ENCODE data around the gene PCBP4.

Gene PCBP4

GRCh38 chr3:51970606-51971300, 3.5 kb upstream of the PCBP4 start:
- DNase-seq = no peak

DNA sequence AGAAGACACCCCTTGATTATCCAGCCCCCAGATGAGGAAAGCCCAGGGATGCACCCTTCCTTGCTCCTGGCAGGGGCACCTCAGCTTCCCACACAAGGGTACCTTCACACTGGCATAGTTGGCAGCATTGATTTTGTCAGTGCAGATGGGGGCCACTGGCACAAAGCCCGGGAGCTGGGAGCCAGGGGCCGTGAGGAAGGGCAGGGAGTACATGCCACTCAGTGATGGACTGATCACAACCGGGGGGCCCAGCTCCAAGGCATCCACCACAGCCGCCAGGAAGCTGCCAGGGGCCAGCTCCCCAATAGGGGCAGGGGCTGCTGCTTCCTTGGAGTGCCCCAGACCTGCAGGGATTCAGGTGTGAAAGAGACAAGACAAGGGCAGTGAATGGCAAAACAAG, 2.6 kb upstream of the PCBP4 start:
- no peak for DNase-seq

DNA sequence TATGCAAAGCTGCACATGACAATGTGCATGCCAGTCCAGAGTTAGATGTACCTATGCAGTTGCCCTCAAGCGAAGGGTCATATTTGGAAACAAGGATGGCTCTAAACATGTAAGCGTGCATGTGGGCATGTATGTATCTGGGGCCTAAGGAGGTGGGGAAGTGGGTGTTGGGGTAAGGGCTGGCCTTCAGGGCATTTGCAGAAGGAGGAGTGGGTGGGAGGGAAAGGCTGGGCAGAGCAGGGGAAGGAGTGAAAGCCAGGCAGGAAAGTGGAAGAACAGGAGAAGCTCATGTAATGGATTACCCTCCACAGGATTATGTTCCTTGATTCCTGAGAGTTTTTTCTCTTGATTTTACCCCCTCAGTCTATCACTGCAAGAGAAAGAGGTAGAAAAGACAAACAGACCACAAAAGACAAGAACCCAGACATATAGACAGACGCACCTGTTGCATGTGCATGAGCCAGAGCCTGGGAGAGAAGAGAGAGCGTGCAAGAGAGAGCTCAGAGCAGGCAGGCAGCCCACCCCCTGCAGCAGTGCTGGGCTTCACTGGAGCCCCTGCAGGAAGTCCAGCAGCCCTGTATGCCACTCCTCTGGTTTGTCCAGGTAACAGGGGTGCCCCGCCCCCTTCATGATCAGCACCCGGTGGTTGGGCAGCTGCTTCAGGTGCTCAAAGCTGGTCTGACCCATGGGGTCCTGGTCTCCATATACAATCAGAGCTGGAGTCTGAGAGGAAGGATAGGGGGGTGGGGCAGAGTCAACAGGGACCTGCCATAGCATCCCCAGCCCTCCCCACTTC, 1.8 kb upstream of the PCBP4 start:
- DNase-seq = no peak

DNA sequence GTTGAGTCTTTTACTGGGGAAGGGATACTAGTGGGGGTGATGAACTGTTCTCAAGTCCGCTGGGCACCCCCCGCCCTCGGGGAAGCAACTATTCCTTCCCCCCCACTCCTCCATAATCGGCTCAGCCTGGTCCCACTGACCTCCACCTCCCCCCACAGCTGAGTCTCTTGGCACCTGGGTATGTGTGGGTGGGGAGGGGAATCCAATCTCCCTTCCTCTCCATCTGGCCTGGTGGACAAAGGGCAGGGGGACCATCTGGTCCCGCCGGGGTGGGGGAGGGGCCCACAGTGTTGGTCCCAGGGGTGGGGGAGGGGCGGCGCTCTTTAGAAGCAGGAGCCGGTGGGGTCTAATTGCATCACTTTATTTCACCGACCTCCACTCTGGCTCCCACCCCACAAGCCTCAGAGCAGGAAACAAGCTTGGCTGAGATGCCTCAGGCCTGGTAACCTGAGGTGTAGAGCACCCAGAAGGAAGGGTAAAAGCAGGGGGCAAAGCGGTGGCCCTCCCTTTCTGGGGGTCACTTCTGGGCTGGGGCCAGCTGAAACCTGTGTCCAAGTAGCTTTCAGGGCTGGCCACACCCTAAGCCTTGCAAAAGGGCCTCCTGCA, 1.0 kb upstream of the PCBP4 start:
- DNase-seq = no peak

- no peak for DNase-seq
Observed at GRCh38 chr3:51966922-51967383, 301 bp downstream of the PCBP4 start.

- no peak for DNase-seq
Observed at GRCh38 chr3:51966486-51966885, 768 bp downstream of the PCBP4 start.

DNA sequence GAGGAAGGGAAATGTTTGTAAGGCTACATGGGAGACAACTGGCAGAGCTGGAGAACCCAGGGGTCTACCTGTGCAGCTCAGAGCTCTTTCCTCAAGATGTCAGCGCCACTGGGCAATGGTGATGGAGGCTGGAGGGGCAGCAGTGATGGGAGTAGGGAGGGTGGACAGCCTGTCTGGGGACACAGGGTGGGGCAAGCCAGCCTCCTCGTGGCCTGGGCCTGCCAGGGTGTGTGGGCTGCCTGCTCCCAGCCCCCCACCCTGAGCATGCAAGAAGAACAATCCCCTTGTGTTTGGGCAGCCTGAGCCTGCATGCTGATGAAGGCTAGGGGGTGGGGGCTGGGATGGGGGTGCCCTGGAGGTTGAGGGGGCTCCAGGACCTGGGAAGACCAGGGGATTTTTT, 1.2 kb downstream of the PCBP4 start:
- no peak for DNase-seq

DNA sequence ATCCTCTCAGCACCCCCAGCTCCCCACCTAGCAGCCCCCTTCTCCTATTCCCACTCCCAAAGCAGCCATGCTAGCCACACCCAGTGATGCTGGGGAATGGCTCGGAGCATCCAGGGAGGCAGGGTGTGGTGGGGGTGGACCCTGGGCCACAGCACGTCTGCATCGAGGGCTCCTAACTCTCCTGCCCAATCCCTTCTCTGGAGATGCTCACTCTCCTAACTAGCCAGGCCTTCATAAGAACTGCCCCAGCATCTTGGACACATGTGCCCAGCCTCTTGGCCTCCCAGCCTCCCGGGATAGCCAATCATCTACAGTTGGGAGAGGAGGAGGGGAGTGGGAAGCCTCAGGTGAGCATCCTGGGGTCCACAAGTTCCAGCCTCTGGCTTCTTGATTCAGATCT, 2.7 kb downstream of the PCBP4 start:
- DNase-seq = no peak

- DNase-seq = no peak
Observed at GRCh38 chr3:51963951-51964451, 3.3 kb downstream of the PCBP4 start.

DNA sequence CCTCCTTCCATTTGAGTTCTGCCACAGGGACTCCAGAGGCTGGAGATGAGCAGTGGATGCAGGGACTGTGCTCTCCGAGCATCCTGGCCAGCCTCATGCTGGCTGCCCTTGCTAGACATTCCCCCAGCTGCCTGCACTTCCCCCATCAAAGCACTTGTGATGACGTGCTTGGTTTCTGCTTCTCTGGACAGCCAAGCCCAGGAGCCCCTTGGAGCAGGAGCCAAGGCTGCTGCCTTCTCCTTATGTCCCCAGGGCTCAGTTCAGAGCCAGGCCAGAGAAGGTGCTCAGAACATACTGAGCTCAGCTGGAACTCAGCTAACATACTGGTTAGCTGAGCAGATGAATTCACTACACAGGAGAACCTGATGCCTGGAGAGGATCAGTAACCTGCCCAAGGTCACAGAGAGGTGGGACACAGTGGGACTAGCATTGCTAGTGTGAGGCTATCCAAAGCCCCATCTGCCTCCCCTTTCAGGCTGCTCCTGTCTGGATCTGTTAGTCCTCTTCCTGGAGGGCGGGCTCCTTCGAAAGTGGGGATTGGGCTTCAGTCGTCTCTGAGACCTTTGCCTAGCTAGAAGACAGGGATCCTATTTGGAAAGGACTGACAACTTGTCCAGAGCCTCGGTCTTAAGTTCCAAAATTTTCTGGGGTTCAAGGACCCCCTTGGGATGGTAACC, 4.3 kb downstream of the PCBP4 start:
- DNase-seq = no peak

DNA sequence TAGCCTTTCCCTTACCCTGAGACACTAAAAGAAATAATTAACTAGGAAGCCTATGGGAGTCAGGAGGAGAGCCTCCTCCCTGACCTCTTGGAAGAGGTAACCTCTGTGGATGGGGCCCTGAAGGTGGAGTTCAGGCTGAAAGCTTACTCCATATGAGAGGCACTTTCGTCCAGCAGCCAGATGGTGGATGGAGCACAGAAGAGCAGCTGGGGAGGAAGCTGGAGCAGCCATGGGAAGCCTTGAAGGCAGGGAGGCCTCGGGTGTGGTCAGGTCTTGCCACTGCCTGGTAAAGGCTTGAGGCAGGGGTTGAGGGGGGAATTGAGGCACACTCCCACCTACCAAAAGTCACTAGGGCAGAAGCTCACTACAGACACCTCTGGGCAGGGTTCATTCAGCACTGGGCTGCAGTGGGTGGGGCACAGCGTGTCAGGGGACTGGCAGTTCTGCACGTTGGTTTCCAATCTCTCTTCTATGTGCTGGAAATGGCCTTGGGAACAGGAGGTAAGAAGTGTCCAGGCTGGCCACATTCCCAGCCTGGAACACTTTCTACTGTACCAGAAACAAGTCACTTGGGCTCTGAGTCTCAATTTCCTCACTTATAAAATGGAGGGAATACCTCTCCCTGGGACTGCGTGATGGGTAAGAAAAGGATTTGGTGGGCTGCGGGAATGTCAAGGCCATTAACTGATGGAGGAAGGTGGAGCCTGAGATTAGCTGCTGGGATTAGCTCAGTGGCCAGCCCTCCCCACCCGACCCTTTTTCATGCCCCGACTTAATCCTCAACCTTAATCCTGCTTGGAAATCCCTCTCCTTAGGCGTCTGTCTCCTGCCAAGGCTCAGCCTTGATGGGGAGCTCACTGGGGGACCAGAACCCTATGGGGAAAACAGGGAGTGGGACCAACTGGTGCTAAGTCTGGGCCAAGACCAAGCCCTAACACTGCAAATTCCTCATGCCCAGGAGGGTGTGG, 5.4 kb downstream of the PCBP4 start:
- DNase-seq = no peak

GRCh38 chr3:51961011-51961410, 6.2 kb downstream of the PCBP4 start:
- no peak for DNase-seq

DNA sequence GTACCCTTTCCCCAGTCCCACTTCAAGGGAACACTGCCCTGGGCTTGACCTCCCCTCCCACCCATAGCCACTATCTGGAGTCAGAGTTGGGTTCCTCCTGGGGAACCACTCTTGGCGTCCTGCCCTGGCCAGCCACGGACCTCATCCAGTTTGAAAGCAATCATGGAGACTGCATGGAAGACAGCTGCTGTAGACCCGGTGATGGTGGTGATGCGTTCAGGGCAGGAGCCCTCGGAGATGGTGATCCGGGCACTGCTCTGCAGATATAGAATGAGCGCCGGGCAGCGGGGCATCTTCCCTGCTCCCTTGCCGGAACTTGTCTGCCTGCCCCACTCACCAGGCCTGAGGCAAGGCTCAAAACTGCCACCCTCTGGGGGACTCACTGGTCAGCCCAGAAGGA, 6.9 kb downstream of the PCBP4 start:
- no peak for DNase-seq

DNA sequence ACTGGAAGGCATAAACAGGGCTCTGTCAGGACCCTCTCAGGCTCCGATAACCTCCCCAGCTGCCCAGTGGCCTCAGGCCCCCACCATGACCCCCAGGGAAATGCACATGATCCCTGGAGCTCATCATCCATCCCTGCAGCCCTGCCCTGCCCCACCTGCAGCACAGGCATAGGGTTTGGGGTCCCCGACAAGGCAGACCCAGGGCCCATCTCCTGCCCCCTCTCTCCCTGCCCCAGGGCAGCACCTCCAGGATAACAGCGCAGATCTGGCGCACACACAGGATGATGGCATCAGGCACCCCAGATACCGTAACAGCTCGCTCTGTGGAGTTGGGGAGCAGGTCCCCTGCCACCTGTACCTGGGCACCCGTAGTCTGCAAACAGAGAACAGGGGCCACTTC, 7.6 kb downstream of the PCBP4 start:
- no peak for DNase-seq

DNA sequence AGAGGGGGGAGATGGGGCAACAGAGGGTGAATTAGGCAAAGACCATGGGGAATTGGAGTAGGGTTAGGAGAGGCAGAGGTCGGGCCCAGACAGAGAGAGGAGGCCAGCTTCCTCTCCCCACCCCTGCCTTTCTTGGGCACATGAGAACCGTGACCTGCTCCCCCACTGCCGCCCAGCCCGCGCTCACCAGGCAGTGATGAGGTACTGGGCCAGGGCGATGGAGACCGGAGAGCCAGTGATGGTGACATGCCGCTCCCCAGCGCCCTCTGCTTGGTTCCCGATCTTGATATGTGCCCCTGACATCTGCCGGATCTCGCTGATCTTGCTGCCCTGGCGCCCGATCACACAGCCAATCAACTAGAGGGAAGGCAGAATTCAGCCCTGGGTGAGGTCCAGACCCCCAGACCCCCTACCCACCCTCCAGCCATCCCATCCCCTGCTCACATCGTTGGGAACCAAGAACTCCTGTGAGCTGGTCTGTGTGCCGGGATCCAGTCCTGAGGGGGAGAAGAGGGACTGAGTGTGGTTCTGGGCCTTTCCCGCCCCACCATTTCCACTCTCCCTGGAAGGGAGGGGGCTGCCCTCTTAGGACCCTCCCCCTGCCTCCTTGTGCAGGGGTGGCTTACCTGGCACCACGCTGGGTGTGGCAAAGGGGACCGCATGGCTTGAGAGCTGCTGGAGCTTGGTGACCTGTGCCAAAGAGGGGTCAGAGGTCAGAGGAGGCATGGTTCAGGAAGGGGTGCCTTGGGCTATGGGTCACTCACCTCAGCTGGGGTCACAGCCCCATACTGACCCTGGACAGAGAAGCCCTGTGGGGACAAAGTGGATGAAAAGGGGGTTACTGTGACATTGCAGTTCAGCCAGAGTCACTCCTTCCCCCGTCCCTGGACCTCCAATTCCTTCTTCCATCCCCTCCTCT, 8.4 kb downstream of the PCBP4 start:
- no peak for DNase-seq

DNA sequence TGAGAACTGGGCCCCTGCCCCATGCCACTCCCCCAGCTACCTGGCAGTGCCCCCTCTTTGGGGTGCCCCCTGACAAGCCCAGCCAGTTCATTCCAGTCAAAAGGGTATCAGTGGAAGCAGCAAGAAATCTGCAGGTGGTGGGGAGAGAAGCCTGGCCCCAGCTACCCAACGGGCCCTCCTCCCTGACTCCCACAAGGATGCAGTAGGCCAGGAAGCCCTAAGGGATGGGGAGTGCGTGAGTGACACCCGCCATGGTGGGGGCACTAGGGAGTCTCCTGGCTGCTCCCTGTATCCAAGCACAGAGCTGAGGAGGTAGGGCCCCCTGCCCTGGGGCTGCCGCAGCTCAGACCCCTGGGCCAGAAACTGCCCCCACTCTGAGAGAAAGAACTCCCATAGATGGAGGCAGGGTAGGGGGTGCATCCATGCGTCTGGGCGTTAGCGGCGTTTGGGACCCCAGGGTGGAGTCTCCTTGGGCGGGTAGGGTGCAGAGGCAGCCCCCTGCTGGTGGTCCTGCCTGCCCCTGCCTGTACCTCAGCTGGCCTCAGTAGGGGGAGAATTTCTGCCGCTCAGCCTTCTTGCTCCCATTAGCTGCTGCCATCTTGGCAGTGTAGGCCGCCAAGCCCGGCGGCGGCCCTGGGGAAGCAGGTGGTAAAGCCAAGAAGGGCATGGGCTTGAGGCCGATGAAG, 9.6 kb downstream of the PCBP4 start:
- no peak for DNase-seq

DNA sequence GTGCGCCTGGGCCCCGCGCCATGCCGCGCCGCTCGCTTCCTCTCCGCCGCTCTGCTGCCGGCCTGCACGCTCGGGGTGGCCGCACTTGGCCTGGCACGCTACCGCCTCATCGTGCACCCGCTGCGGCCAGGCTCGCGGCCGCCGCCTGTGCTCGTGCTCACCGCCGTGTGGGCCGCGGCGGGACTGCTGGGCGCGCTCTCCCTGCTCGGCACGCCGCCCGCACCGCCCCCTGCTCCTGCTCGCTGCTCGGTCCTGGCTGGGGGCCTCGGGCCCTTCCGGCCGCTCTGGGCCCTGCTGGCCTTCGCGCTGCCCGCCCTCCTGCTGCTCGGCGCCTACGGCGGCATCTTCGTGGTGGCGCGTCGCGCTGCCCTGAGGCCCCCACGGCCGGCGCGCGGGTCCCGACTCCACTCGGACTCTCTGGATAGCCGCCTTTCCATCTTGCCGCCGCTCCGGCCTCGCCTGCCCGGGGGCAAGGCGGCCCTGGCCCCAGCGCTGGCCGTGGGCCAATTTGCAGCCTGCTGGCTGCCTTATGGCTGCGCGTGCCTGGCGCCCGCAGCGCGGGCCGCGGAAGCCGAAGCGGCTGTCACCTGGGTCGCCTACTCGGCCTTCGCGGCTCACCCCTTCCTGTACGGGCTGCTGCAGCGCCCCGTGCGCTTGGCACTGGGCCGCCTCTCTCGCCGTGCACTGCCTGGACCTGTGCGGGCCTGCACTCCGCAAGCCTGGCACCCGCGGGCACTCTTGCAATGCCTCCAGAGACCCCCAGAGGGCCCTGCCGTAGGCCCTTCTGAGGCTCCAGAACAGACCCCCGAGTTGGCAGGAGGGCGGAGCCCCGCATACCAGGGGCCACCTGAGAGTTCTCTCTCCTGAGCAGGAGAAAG, 11.1 kb downstream of the PCBP4 start:
- peak; percentile 37 for DNase-seq

GRCh38 chr3:51955175-51955892, 11.9 kb downstream of the PCBP4 start, which contains the start of gene GPR62:
TSS of gene GPR62 (plus strand) at chr3:51955381. CDS start at chr3:51955653, 272 bp downstream.
- DNase-seq = no peak
